GM18508 (cell line): ENCODE results near the gene HDHD2.

Experiments used
- ATAC-seq: cut with Tn5 transposase; IDR thresholded peaks from one replicate; pipeline ENCODE4 v1.9.1; 2021; ENCODE audit warnings: moderate number of reproducible peaks; ENCODE audit not compliant: insufficient read depth, unreplicated experiment

HDHD2 gene

GRCh38 chr18:47149457-47150028 lies 757 bp downstream of the HDHD2 start:
- no peak for ATAC-seq

- no peak for ATAC-seq
Observed at GRCh38 chr18:47146206-47146605, 4.1 kb downstream of the HDHD2 start.

GRCh38 chr18:47143899-47144485 lies 6.3 kb downstream of the HDHD2 start:
- no peak for ATAC-seq

GRCh38 chr18:47143153-47143552 lies 7.1 kb downstream of the HDHD2 start:
- no peak for ATAC-seq

DNA sequence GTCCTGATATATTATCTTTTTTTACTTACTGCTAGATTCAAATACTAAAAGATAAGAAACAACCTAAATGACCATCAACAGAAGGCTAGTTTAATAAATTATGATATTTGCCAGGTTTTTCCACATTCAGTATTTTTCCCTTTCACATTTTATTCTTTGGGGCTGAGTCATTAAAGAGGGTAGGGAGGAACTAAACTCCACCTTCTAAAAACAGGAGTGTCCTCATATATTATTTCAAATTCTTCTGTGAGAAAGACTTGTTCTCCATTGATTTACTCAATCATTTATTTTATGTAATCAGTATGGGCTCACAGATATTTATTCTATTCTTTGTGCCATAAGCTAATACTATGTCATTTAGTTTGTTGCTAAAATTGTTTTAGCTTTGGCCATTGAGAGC lies 9.0 kb downstream of the HDHD2 start:
- ATAC-seq = no peak

GRCh38 chr18:47121146-47121545 lies 29.2 kb downstream of the HDHD2 start:
- no peak for ATAC-seq

DNA sequence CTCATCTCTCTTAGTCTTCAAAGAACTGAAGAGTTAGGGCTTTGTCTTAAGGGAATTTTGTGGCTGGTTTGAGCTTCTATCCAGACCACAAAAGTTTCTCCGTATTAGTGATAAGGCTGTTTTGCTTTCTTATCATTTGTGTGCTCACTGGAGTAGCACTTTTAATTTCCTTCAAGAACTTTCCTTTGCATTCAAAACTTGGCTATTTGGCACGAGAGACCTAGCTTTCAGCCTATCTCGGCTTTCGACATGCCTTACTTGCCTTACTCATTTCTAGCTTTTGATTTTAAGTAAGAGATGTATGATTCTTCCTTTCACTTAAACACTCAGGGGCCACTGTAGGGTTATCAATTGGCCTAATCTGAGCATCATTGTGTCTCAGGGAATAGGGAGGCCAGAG lies 29.9 kb downstream of the HDHD2 start:
- peak; percentile 87 for ATAC-seq

DNA sequence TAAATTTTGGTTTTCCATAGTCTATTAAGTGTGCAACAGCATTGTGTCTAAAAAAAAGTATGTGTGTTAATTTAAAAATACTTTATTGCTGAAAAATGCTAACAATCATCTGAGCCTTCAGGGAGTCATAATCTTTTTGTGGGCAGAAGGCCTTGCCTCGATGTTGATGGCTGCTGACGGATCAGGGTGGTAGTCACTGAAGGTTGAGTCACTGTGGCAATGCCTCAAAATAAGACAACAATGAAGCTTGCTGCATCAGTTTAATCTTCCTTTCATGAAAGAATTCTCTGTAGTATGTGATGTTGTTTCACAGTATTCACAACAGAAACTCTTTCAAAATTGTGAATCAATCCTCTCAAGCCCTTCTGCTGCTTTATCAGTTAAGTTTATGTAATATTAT lies 31.3 kb downstream of the HDHD2 start:
- ATAC-seq = no peak

- ATAC-seq = no peak
Observed at GRCh38 chr18:47115205-47115604, 35.1 kb downstream of the HDHD2 start.

DNA sequence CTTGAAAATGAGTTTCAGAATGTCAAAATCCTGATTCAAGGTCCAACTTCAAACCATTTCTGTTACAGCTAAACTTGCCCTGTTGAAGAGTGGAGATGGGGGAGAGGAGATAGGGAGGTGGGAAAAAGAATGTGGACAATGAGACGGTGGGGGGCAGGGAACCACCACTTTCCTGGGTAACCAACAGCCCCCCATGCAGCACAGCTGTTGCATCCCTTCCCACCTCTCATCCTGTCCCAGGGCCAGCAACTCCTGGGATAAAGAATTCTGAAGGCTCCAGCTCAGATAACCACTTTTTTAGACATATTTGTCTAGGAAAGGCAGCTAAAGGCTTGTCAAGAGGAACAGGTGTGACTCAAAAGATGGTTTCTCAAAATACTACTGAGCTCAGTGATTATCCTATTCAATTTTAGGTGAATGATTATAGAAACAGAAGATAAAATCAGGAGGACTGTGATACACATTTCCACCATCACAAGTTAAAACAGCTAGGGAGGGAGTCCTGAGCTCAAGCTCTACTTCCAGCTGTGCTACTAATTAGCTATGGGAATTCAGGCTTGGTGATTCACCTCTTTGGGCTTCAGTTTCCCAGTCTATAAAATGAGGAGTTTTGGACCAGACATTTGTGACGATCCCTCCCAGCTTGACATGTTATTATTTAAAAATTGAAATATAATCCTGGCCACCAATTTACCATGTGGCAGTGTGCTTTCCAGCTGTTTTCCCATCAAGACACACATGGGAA lies 36.3 kb downstream of the HDHD2 start:
- no peak for ATAC-seq

- no peak for ATAC-seq
Observed at GRCh38 chr18:47110492-47111274, 39.6 kb downstream of the HDHD2 start.

DNA sequence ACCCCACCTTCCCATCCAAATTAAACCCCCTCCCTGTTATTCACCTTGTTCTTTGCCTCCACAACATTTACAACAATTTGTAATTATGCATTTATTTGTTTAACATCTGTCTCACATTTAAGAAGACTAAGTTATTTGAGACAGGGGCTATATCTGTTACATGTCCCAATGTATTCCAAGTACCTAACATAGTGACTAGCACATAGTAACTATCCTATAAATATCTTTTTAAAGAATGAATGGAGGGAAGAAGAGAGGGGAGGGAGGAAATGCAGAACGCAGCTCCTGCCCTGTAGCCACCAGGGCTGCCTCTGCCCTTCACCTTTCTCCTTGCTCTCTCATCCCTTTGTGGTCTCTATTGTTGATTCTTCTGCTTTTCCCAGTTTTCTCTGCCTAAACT lies 40.6 kb downstream of the HDHD2 start:
- ATAC-seq = no peak

- ATAC-seq = no peak
Observed at GRCh38 chr18:47108998-47109405, 41.3 kb downstream of the HDHD2 start.

DNA sequence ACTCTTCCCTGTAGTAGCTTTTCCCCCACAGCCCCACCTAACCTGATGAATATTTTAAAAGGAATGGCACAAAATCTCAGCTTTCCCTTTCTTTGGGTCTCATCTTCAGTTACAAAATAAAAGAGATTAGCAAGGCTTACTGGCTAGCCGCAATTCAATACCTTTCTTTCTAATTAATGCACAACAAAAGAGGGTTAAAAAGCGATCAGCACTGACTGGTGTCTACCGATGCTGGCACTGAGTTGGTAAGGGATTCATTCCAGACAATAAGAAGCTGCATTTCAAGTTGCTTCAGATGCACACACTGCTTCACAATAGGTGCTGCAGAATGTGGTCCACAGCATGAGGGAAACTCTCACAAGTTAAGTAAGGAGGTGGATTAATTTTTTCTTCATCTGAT lies 41.9 kb downstream of the HDHD2 start:
- no peak for ATAC-seq

DNA sequence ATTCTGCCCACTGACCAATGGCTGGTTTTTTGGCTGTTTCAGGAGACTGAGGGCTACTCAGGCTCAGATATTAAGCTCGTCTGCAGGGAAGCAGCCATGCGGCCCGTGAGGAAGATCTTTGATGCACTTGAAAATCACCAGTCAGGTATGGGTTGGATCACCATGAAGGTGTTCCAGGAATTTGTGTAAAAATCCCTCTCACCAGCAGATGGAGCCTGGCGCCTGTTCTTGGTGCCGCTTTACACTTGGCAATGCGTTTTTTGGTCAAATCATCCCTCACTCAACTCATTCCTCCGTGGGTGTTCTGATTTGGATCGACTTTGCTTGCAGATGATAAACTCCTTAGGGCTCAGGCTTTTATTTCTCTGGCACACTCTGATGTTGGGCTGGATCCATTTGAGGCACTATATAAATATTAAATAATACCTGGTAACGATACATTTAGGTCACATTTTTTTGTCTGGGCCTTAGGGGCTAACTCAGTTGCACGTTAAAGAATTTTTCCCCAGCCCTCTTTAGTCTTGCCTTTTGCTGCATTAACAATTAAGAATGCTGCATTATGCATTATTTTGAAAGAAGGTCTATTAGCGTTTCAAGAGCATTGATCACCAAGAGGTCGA lies 50.0 kb downstream of the HDHD2 start:
- no peak for ATAC-seq

GRCh38 chr18:47095810-47096209 lies 54.5 kb downstream of the HDHD2 start:
- no peak for ATAC-seq

- ATAC-seq = no peak
Observed at GRCh38 chr18:47087676-47088075, 62.6 kb downstream of the HDHD2 start.

- ATAC-seq = no peak
Observed at GRCh38 chr18:47081578-47081977, 68.7 kb downstream of the HDHD2 start.

DNA sequence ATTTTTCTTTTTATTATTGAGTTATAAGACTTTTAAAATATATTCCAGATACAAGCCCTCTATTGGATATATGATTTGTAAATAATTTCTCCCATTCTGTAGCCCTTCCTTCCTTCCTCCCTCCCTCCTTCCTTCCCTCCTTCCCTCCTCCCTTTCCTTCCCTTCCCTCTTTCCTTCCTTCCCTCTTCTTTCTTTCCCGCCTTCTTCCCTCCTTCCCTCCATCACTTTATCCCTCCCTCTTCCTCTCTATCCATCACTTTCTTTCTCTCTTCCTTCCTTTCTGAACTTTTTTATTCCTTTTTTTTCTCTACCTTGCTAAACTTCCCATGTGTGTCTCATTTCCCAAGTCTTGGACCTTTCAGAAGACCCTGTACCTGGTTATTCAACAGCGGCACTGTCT lies 69.4 kb downstream of the HDHD2 start:
- no peak for ATAC-seq

GRCh38 chr18:47077111-47077510 lies 73.2 kb downstream of the HDHD2 start:
- no peak for ATAC-seq
